ENCODE results near the gene DRG2. TPM values are rescaled to one million over a fixed set of nuclear protein-coding genes. Genes with fewer than 3 reads are reported as not detected.

The DRG2 gene
- total and polyA plus RNA-seq, 9 of the 15 experiments (the other 6 are each of a cell fraction or from before 2014, with no cell fraction given) = 6.6 to 36.7 (median 26.1) TPM

- peak; percentile 35; the same call in 1 of the 2 replicates for TF ChIP-seq CC2D1A (IDR thresholded peaks at IDR 0.05)
- peak; percentile 98 for TF ChIP-seq XRCC5 (IDR thresholded peaks at IDR 0.05; ENCODE audit: low read depth, low read length)
- TF ChIP-seq AFF1 (IDR thresholded peaks at IDR 0.05; ENCODE audit: low read depth in 1 of 2, partially characterized antibody in 2 of 2) = peak in 1 of 2 experiments; percentile 38
- TF ChIP-seq CREB3L1 (IDR thresholded peaks at IDR 0.05; ENCODE audit: borderline replicate concordance, low read depth) = peak; percentile 56; the same call in 1 of the 2 replicates
- no peak for TF ChIP-seq ZNF586 (CRISPR knock-in tag; conservative IDR thresholded peaks at IDR 0.05)
- TF ChIP-seq ZMIZ1 (IDR thresholded peaks at IDR 0.05; ENCODE audit: low read depth in 2 of 2, low read length in 2 of 2) = peak in 1 of 2 experiments; percentile 48; a peak in 1 of 4 replicates
- TF ChIP-seq, protein P1, sequence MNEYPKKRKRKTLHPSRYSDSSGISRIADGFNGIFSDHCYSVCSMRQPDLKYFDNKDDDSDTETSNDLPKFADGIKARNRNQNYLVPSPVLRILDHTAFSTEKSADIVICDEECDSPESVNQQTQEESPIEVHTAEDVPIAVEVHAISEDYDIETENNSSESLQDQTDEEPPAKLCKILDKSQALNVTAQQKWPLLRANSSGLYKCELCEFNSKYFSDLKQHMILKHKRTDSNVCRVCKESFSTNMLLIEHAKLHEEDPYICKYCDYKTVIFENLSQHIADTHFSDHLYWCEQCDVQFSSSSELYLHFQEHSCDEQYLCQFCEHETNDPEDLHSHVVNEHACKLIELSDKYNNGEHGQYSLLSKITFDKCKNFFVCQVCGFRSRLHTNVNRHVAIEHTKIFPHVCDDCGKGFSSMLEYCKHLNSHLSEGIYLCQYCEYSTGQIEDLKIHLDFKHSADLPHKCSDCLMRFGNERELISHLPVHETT (CRISPR knock-in tag; conservative IDR thresholded peaks at IDR 0.05 in 1 of 2, IDR thresholded peaks at IDR 0.05 in 1 of 2) = peak in 1 of 2 experiments; percentile 92; a peak in 2 of 4 replicates
- TF ChIP-seq TEAD4 (IDR thresholded peaks at IDR 0.05; ENCODE audit: low read length) = peak; percentile 47
- TF ChIP-seq TEAD4 (CRISPR knock-in tag; IDR thresholded peaks at IDR 0.05; ENCODE audit: borderline replicate concordance) = no peak
- TF ChIP-seq, protein P2, sequence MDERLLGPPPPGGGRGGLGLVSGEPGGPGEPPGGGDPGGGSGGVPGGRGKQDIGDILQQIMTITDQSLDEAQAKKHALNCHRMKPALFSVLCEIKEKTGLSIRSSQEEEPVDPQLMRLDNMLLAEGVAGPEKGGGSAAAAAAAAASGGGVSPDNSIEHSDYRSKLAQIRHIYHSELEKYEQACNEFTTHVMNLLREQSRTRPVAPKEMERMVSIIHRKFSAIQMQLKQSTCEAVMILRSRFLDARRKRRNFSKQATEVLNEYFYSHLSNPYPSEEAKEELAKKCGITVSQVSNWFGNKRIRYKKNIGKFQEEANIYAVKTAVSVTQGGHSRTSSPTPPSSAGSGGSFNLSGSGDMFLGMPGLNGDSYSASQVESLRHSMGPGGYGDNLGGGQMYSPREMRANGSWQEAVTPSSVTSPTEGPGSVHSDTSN (CRISPR knock-in tag; IDR thresholded peaks at IDR 0.05; ENCODE audit: low read depth) = no peak
- TF ChIP-seq, protein P2 (tag; conservative IDR thresholded peaks at IDR 0.05; ENCODE audit: low read depth) = no peak
Measured at GRCh38 chr17:18087610-18088491, at the start of gene DRG2 (continued).
